Stimulated activated CD4-positive, alpha-beta T cell treated with anti-CD3 and anti-CD28 coated beads, Interleukin-2, amount 100 ng/mL, for 4 hours (primary cell): Measurements from ENCODE around the gene FNDC3B.

ENCODE experiments used
- DNase-seq: peaks from one replicate; pipeline ENCODE4 v3.0.0-alpha.2; 2020; ENCODE audit warnings: low read depth

FNDC3B gene

GRCh38 chr3:172216267-172216666 lies 176.9 kb downstream of the FNDC3B start:
- DNase-seq: no peak

GRCh38 chr3:172216911-172217310 lies 177.5 kb downstream of the FNDC3B start:
- no peak for DNase-seq

- no peak for DNase-seq
These were observed 178.5 kb downstream of the FNDC3B start for GRCh38 chr3:172217877-172218276.

DNA sequence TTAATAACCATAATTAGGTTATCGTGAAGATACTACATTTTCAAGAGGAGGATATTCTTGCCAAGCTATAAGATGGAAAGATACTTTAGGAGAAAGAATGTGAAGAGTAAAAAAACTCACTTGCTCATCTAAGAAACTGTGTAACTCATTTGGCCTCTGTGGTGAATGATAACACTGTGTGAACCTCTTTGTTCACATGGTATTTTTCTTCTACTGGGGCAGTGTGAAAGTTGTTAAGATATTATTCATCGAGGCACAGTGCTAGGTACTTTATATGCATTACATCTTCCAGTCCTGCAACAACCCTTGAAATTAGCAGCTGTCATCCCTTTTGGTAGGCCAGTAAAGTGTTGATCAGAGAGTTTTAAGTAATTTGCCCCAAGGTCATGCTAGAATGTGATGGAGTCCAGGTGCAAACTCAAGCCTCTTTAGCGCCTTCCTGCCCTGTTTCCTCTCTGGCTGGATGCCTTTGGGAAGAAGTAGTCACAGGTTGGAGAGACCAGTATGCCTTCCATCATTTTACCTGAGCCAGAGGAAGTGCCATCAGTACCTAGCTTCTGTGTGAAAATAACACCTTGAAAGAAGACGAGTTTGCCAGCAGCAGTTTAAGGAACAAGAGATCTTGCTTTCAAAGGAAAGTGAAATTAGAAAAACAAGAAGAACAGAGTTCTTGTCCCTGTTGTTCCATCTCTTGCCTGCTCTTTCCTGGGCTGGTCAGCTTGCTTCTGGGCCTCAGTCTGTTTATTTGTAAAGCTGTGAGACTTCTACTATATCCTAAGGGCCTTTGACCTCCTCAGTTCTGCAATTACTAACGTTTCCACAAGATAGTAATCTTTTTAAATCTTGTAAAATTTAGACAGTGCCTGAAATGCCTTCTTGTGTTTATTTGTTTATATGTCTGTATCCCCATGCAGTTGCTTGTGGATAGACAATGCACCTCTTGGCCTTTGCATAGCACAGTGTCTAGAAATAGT lies 179.3 kb downstream of the FNDC3B start:
- DNase-seq: no peak

DNA sequence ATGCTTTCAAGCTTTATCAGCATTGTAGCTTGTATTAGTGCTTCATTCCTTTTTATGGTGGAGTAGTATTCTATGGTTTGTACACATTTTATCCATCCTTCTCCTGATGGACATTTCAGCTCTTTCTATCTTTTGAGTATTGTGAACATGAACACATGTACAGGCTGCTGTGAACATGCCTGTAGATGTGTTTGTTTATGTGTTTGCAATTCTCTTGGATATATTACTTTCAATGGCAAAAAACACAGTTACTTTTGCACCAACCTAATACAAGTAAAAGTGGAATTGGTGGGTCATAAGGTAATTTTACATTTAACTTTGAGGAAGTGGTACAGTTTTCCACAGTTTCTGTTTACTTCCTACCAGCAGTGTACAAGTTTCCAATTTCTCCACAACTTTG lies 180.4 kb downstream of the FNDC3B start:
- no peak for DNase-seq

DNA sequence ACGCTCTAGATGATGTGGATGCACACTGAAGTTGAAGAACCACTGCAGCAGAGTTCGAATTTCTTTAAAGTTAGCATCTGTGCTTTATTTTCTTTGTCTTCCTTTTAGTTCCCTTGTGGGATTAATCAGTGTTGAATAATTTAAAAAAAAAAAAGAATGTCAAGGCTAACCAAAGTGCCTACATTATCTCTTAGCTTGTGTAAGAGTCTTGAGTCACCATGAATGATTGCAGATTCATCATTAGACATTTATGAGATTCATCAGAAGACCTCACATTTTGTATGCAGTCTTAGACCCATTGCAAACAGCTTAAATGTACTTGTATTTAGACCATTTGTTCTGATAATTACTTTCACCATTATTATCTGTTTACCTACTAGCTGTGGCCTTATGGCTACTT lies 182.2 kb downstream of the FNDC3B start:
- DNase-seq: no peak

GRCh38 chr3:172222478-172223071 lies 183.2 kb downstream of the FNDC3B start:
- DNase-seq: no peak

GRCh38 chr3:172223870-172224269 lies 184.5 kb downstream of the FNDC3B start:
- no peak for DNase-seq

- no peak for DNase-seq
These were observed 185.3 kb downstream of the FNDC3B start for GRCh38 chr3:172224560-172225214.

DNA sequence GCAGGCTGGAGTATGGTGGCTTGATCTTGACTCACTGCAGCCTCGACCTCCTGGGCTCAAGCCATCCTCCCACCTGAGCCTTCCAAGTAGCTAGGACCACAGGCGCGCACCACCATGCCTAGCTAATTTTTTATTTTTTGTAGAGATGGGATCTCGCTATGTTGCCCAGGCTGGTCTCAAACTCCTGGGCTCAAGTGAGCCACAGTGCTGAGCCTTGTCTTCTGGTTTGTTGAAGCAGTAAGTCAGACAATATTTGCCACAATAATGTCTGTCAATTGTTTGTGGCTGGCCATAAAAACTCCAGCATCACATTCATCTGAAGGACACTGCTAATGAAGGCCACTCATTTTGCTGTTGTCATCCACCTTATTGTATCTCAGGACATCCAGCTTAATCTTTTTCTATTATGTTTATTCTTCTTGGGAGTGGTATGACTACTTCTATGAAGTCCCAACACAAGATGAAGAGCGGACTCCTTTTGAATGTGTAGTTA lies 185.9 kb downstream of the FNDC3B start:
- DNase-seq: no peak

GRCh38 chr3:172226831-172227230 lies 187.5 kb downstream of the FNDC3B start:
- DNase-seq: no peak

DNA sequence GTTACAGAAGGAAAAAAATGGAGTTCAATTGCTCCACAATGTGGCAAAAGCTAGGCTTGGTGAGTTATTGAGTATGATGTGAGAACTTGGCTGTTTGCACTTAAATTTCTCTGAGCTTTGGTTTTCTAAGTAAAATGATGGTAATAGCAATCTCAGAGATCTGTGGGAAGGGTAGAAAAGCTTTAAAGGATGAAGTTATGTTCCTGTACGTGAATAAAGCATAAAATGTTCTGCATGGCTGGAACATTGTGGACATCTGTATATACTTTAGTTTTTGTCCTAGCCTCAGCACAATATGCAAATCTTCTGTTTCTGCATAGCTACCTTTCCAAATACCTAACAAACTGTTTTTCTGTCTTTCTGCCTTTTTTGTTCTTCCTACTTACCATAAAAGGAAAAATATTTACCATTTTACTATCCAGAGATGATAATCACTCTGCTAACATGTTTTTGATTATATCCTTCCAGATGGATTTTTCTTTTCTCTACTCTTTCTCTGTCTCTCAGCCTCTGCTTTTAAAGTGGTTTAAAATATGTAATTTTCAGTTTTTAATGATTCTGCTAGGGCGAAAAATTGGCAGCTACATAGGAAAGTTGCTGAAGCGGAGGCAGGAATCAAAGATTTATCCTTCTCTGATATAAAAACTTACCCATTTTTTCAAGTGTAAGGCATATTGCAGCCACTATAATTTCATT lies 188.1 kb downstream of the FNDC3B start:
- no peak for DNase-seq

GRCh38 chr3:172228036-172228415 lies 188.6 kb downstream of the FNDC3B start:
- DNase-seq: no peak

- no peak for DNase-seq
These were observed 190.1 kb downstream of the FNDC3B start for GRCh38 chr3:172229462-172229861.

- DNase-seq: no peak
These were observed 192.0 kb downstream of the FNDC3B start for GRCh38 chr3:172231318-172231901.

DNA sequence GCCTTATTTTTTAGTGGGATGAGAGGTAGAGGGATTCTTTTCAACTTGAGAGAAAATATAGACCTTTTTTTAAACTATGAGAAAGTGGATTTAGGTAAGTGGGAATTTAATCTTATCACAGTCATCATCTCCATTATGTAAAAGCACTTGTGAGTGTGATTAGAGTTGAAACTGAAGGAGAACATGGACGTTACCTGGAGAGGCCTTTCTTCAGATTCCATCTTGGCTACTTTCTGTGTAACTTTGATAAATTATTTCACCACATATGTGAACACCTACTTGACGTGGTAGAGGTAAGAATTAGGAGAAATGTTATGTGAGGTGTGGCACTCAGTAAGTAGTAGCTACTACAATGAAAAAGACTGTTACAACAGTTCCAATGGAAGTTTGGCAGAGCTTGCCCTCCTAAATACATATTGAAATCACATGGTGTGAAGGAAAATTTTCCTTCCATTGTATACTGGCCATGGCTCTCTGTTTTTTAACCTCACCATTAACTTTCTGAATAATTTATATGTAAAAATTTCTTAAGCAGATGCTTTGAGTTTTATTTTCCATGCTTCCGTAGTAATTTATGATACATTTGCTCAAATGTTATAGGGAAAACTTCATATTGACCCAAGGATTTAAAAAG lies 193.3 kb downstream of the FNDC3B start:
- no peak for DNase-seq

DNA sequence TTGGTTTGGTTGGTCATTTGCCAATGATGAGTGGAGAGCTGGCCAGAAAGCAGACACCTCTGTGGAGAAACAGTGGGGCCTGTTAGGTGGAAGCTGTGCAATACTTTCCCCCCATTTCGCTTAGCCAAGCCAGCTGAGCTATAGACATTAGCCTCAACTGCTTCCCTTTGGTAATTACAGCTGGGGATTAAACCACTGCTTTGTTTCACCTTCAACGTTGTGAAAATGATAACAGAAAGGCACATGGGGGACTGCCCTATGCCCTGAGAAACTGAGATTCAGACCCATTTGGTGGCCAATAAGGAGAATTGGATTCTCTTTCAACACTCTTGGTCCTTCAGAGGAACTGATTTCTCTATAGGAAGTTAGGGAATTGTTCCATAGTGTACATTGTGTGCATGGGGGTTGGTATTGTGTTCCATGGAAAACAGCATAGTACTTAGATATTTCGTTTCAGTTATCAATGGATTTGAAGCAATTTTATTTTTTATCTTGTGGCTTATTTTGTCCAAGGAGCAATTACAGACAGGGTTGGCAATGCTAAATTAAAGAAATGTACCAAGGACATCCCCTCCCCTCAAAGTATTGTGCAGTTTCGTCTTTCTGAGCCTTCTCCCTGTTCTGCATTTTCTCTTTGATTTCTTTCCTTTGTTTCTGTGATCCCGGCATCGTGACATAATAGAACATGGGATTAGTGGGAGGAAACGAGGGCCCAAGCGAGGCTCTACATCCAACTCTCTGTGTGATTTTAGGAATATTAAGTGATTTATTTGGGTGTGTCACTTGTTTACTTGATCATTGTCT lies 194.3 kb downstream of the FNDC3B start:
- DNase-seq: no peak

DNA sequence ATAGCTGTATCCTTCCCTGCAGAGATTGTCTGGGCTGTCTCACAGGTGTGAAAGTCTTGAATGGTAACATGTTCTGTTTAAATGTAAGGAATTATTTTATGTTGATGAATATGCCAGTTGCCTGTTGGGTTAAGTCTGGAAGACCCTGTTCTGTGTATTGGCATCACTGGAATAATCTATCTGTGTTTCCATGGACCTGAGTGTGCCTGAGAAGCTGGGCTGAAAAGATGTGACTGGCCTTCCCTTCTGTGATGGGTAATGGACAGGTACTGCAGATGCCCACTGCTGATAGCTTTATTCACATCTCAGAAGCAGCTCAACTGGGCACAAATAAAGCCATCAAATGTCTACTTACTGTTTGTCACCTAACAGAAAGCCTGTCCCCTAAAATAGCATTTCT lies 196.3 kb downstream of the FNDC3B start:
- no peak for DNase-seq

DNA sequence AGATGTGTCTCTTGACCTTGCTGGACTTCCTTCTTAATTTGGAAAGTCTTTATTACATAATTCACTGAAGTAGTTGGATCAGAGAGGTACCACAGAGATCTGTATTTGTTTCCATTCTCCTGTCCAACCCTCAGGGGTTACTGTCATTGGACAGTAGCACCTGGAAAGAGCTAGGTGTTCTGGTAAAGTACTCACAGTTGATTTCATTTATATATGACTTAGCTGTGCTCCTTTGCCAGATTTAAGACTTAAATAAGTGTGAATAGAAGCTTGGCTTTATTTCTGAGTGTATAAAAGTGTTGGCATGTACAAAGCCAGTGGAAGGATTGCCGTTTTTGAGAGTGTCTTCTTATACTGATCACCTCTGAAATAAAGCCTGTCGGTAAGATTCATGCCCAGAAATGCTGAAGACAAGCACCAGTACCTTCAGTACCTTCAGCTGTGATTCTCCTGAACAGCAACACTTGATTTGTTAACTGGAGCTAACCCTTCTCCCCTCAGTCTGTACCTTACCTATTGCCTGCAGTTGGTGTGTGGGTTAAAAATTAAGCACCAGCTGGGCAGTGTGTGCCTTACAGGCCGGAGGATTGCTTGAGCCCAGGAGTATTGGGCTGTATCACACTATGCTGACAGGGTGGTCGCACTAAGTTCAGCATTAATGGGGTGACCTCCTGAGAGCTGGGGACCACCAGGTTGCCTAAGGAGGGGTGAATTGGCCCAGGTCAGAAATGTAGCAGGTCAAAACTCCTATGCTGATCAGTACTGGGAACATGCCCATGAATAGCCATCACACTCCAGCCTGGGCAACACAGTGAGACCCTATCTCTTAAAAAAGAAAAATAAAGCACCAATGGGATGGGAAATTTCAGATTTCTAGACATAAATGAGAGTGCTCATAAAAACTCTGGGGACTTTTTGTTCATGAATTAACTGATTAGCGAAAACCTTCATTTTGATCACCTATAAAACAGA lies 197.7 kb downstream of the FNDC3B start:
- DNase-seq: no peak
